Germinal center (tissue), 1 donor: ENCODE results near the gene RASAL2.
"Not testable (repeated sequence)": the region's sequence is repeated elsewhere in the genome, so short reads cannot be mapped to it uniquely, and the experiment has no call there.

Experiments
- DNase-seq: peaks from one replicate; pipeline ENCODE4 v3.0.0; 2012; ENCODE audit warnings: mixed read lengths, low spot score

The RASAL2 gene

DNA sequence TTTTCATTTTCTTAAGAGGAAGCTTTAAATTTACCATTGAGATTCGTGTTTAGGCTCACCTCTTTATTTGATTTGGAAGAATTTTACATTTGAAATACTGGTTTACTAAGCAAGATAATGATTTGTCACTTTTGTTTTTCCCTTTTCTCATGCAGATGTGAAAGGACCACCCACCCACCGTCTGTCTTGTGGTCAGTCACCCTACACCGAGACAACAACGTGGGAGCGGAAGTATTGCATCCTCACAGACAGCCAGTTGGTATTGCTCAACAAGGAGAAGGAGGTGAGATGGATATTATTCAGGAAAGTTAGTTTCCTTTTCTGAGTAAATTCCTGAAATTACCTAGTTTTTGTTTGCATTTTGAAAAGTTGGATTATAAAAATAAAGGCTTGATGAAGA is 189.5 kb downstream of the RASAL2 start:
- no peak for DNase-seq

DNA sequence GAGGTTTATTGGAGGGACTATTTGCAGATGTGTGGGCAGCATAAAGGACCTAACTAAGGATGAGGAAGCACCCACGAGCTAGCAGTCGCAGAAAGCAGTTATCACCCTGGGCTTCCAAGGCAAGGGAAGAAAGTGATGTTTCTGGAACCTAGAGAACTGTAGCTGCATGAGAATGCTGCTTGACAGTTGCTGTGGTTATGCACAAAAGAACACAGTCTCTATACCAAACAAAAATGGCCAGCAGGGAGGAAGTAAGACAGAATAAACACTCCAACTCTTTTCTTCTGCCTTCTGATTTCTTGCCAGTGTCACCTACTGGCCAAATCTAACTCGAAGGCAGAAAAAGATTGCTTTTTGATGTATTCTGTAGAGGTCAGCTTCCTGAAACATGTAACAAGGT is 190.2 kb downstream of the RASAL2 start:
- no peak for DNase-seq

DNA sequence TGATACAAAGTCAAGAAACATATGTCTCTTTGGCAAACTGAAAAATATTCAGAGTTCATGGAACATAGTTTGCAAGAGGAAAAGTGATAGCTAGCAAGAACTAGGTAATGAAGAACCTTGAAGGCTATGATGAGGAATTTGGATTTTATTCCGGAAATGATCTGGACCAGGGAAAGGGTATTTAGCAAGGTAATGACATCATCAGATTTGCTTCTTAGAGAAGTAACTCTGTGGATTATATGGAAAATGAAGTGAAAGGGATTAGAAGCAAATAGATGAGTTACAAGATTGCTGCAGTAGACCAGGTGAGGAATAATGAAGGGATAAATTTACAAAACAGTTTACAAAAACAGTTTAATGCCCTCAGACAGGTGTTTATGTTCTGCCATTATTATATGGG is 197.3 kb downstream of the RASAL2 start:
- no peak for DNase-seq

DNA sequence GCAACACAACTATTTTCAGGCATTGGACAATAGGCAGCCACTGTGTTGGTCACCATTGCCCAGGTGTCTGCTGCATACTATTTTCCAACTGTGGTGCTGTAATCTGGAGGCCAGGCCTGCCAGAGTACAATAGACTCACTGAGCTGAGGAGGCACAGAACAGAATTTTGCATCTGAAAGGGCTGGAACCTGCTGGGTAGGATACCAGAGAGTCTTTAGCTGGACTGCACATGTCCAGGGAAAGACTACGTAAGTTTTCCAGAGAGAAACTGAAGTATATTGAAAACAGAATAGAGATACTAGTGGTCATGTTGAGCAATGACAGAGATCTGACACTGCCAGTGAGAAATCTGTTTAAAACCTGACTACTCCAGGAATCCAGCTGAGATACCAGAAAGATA is 200.8 kb downstream of the RASAL2 start:
- no peak for DNase-seq

DNA sequence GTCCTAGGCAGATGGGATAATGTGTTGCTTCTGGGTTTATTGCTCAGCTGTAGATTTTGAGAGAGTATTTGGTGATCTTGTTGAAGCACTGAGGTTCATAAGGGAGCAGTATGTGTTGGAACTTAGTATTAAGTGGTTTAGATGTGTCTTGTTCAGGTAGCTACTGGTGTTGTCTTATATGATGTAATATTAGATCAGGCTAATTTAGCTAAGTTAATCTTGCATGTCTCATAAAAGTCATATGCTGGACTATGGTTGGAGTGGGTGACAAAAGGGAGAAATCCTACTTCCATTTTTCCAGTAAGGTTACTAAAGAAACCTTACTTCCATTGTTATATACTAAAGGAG is 206.4 kb downstream of the RASAL2 start:
- DNase-seq, result no peak

DNA sequence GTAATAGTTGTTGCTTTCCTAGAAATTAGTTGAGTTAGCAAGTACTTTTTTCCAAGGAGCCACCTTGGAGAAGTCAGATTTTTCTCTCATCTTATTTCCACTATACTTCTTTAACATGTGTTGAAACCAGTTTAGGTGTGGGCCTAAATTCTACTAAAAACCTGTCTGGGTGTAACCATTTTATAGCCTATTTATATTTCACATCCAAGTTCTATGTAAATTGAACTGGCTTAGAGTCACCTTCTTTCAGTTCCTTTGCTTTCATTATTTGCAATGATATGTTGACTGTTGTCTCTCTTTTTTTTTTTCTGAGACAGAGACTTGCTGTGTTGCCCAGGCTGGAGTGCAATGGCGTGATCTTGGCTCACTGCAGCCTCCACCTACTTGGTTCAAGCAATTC is 207.2 kb downstream of the RASAL2 start:
- DNase-seq, result no peak

DNA sequence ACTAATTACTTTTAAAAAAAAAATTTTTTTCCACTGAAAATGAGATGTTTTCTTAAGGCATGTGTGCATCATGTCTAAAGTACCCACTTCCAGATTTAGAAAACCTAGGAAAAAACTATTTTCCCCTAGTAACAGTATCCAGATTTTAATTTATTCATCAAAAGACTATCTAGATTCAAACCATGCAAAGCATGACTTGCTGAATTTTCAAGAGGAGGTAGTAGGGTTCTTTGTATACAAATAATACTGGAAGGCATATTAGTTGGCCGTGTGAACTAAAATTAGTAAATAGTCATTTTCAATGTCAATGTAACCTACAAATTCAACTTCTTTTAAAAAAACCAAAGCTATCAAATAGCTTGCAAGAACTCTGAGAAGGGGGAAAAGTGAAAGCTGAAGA is 213.4 kb downstream of the RASAL2 start:
- DNase-seq, result no peak

DNA sequence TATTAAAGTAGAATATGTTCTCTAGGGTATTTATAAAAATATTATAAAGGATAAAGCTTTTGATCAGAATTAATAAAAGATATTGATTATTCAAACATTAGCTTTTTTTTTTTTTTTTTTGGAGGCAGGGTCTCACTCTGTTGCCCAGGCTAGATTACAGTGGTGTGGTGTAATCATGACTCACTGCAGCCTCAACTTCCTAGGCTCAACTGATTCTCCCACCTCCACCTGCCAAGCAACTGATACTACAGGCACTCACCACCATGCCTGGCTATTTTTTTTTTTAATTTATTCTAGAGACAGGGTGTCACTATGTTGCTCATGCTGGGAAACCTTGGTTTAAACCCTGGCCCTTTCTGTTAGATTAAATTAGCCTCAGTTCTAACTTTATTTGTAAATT is 214.5 kb downstream of the RASAL2 start:
- no peak for DNase-seq

DNA sequence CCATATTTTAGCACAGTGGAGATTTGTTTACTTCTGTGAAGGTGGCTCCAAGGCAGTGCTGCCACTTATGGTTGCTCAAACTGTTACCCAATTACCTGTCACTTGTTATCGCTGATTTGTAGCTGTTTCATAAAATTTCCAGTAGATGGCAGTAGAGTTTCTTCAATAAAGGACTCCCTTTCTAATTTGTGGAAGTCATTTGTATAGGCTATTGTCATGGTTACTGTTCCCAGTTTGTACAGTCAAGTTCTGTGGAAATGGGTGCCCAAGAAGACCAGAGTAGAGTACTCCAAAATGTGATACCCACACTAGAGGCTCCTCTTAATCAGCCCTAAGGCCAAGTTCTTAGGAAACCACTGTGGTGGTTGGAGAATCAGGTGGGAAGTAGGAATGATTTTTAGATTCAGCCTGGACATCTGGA is 216.8 kb downstream of the RASAL2 start:
- DNase-seq, result peak; percentile 39

DNA sequence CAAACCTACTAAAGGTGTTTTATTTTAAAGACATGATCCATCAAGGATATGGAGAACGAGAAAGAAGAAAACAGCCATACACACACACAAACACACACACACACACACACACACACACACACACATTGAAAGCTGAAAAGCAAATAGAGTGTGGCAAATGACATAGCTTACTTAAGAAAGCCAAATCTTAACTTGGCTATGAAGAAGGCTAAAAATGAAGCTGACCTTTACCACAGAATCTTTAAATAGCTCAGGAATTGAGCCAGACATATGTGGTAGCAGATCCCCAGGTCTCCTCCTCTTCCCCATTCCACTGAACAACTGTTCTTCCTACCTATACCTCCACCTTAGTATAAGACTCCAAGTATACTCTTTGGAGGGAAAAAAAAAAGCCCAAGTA is 217.3 kb downstream of the RASAL2 start:
- no peak for DNase-seq

DNA sequence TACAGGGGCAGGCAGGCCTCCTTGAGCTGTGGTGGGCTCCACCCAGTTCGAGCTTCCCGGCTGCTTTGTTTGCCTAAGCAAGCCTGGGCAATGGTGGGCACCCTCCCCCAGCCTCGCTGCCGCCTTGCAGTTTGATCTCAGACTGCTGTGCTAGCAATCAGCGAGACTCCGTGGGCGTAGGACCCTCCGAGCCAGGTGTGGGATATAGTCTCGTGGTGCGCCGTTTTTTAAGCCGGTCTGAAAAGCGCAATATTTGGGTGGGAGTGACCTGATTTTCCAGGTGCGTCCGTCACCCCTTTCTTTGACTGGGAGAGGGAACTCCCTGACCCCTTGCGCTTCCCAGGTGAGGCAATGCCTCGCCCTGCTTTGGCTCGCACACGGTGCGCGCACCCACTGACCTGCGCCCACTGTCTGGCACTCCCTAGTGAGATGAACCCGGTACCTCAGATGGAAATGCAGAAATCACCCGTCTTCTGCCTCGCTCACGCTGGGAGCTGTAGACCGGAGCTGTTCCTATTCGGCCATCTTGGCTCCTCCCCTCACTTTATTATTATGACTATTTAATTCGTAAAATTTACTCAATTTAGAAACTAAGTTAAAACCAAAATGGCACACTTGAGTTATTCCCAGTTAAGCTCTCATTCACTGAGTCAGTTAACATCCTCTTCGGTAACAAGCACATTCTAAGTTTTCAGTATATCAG is 226.5 kb downstream of the RASAL2 start:
- not testable (repeated sequence) for DNase-seq

DNA sequence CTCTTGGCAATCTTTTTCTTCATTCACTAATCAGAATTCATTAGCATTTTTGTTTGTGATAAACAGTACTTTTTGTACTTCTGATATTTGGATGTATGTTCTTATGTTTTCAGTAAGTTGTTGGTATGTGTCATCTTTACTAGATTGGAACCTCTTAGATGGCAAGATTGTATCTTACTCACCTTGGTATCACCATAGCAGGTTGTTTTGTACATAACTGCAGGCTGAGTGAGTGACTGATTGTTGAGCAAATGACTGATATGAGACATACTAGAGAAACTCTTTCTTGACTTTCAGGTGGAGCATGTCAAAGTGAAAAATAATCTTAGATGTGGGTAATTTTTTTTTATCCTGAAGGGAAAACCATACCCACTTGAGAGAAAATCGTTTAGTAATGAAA is 229.2 kb downstream of the RASAL2 start:
- DNase-seq, result no peak

DNA sequence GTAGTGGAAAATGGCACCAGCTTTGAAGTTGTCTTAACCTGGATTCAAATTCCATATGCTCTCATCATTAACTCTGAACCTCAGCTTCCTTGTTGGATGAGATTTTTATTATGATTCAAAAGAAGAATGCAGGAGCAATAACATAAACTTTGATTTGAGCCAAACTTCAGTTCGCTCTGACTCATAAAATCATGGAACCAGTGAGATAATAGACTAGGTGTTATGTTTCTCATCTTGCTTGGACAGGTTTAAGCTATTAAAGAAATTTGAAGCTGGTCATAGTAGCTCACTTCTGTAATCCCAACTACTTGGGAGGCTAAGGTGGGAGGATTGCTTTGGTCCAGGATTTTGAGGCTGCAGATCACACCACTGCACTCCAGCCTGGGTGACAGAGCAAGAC is 230.1 kb downstream of the RASAL2 start:
- DNase-seq, result no peak

DNA sequence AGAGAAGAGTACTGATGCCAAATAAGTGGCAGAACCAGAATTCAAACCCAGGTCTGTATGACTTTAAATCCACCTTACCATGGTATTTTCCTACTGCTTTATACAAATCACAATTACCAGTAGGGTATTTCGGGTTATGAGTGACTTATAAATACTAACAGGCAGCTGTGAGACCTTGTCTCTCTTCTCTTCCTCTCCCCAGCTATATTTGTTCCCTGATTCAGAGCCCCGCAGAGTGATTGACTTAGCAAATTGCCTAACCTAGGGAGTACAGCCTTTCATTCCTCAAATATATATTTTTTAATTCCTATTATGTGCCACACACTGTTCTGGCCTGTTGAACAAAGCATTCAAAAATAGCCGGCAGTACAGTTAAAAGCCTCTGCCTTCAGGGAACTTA is 234.8 kb downstream of the RASAL2 start:
- no peak for DNase-seq

DNA sequence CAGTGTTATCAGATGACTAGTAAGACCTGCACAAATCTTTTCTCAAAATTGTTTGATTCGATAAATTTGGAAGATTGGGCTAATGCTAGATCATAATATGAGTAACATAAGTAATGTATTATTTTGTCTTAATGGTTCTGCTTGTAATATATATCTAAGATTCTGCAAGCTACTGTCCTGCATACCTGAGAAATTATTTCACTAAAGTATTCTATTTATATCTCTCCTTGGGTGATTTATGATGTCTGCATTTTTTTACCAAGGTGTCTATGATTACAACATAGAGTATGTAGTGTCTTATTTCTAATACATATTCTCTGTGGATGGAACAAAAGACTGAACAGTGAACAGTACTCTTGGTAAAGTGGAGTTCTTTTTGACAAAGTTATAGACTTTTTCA is 236.2 kb downstream of the RASAL2 start:
- no peak for DNase-seq

DNA sequence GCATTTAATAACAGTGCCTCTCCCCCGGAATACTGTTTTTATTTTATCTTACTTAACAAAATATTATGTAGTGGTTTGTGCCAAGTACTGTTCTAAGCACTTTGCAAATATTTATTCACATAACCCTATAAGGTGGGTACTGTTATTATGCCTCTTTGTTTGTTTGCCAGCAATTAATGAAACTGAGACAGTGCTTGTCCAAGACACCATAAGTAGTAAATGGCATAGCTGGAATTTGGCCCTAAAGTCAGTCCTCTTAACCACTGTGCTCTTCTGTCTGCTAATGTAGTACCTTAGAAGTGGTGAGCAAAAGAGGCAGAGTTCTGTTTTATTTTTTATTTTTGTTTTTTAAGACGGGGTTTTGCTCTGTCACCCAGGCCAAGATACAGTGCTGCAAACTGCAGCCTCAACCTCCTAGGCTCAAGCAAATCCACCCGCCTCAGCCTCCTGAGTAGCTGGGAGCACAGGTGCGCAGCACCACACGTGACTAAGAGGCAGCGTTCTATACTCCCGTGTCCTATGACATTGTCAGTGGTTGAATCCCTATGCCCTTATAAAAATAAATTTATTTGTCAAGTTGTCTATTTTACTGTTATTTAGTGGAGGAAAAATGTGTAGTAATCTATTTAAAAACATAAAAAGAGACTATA is 237.1 kb downstream of the RASAL2 start:
- DNase-seq, result no peak

DNA sequence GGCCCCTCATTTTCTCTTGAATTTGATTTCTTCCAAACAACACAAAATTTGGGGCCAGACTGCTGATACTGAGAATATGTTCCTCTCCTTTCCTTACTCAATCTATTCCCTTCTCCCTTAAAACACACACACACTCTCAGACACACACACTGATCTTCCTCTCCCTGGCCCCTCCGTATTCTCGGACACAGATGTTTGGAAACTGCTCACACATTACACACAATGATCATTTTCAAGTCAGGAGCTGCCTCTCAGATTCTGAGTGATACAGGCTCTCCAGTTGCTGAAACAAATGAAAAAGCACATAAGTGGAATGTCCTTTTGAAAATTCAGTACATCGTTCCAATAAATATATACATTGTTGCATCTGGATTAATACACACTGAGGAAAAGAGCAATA is 241.5 kb downstream of the RASAL2 start:
- DNase-seq, result no peak

DNA sequence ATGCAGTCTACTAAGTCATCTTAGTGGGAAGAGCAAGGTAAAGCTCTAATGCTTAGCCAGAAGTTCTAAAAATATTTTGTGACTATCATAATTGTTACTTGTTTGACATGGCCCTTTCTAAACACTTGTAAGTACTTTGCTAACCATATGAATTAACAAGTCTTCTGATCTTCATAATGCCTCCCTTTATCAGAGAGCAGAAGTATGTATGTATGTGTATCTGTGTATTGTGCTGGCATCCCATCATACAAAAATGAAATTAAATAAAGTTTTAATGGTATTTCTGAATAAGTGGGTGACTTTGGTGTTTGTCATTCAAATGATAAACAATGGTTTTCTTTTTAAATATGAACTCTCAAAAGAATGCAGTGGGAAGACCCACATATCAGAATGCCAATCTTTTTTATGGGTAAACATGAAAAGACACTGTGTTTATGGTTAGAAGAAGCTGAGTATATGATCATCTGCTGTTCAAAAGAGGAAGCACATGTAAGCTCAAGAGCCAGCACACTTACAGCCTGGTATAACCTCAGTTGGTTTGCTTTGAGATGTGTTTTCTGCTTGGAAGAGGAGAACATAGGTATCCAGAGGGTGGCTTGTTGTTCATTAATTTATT is 243.3 kb downstream of the RASAL2 start:
- DNase-seq, result no peak

DNA sequence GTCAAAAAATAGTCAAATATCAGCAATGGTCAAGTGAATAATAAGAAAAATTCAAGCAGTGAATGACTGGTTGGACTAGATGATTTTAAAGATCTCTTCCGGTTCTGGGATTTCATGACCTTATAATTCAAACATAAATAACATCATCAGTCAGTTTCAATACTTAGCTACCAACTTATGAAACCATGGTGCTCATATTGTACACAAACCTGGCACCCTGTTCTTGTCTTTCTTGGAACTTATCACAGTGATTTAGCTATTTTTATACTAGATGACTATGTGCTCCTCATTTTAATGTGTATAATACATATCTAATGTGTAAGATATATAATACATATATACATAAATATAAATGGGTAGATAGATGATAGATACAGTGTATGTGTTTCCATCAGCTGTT is 245.9 kb downstream of the RASAL2 start:
- DNase-seq, result no peak

DNA sequence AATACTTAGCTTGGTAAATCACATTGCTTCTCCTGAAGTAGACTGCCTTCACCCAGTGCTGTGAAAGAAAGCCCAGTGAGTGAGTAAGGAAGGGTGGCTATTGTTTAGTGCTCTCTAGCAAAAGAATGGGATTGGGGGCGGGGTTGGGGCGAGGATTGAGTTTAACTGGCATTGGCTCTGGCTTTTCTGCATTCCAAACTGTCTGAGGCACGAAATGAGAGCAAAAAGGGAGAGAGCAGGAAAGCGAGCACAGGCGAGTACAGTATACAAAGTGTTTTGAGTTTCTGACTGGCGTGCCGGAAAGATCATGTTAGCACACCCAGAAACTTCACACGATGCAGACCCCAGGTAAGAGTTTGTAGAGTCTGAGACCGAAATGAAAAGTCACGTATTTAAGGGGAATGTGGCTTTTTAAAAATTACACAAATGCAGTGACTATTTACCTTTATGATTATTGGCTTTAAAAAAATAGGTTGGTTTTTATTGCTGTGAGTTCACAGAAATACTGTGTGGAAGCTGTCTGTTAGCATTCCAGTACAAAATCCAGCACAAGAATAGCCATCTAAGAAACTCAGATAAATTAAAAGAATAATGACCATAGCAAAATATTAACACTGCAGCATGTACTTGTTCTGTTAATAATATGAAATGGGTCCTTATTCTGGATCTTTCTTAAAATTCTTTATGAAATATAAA is 247.5 kb downstream of the RASAL2 start:
- no peak for DNase-seq

DNA sequence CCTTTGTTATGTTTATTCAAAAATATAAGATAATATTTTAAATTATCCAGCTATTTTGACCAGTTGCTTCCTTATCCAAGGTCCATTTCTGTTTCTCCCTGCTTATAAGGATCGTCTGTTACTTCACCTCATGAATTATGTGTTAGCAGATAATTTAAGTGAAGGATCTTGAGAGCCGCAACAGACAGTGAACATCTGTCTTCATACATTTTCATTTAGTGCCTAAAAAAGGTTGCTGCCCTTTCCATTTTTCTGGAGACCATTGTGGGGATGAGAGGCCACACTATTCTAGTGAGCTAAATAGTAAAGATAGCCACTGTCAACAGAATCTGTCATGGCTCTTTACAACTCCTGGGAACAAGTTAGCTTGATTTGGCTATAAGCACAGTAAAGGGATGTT is 248.8 kb downstream of the RASAL2 start:
- no peak for DNase-seq

DNA sequence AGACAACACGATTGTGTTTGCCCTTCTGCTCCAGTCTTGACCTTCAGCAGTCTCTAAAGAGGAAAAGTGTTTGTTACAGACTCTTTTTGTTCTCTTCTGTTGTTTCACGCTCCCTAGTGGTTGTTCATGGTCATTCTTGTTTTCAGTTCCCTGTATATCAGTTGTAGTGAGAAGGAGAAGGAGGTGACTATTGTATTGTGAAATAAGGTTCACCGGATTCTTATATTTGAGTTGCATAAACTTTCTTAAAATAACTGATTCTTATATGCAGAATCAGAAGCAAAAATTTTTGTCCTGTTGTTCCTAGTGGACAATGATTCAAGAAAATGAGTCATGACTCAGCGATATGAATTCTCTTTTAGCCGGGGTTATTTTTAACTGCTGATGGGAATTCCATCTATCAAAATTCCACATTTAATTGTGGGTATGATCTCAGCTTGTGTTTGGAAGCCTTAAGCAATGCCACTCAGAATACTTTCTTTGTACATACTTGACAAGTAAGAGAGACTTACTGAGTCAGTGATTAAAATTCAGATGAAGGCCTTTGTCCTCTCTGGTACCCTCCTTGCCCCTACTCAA is 250.7 kb downstream of the RASAL2 start:
- DNase-seq, result no peak

DNA sequence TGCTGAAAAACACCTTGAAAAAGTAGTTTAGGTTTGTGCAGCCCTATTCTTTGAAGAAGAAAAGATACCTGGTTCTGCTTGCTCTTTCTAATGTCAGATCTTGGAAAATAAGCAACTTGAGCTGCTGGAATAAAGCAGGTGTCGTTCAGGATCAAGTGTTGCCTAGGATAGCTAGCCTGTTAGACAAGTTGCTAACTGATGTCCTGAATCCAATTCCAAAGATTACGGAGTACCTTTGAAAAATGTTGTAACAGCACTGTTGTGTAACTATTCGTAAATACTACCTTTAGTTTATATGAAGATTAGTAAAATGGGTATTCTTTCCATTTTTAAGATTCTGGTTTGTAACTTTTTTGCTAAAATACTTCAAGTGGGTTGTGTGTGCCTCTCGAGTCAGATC is 251.3 kb downstream of the RASAL2 start:
- DNase-seq, result no peak
